HG02852 (cell line): ENCODE data around the gene CALR3.
A peak's percentile ranks its signal among the peaks of the same experiment; 100 is the strongest.
"Not testable (repeated sequence)": the region's sequence is repeated elsewhere in the genome, so short reads cannot be mapped to it uniquely, and the experiment has no call there.

ENCODE experiments used
- ATAC-seq: cut with Tn5 transposase; IDR thresholded peaks from one replicate; pipeline ENCODE4 v1.9.1; 2021; ENCODE audit warnings: mild to moderate bottlenecking, moderate library complexity; ENCODE audit not compliant: unreplicated experiment

Gene CALR3

GRCh38 chr19:16495982-16496612, at the start of gene CALR3, which contains the start of gene C19orf44:
Gene CALR3, minus strand, starts transcription at chr19:16496167. Its CDS starts 38 bp downstream, at chr19:16496129.
Gene C19orf44, plus strand, starts transcription at chr19:16496394. Its CDS starts 4,399 bp downstream, at chr19:16500793.
- ATAC-seq, result peak; percentile 96

- ATAC-seq, result no peak
Measured at GRCh38 chr19:16544473-16545231, 48.7 kb upstream of the CALR3 start.

GRCh38 chr19:16543734-16544133, 47.8 kb upstream of the CALR3 start:
- not testable (repeated sequence) for ATAC-seq

- no peak for ATAC-seq
Measured at GRCh38 chr19:16542910-16543472, 47.0 kb upstream of the CALR3 start.

- ATAC-seq, result peak; percentile 72
Measured at GRCh38 chr19:16542045-16542909, 46.3 kb upstream of the CALR3 start, which contains the start of gene CHERP. Gene CHERP, minus strand, starts transcription at chr19:16542437. Its CDS starts 59 bp downstream, at chr19:16542378.

- no peak for ATAC-seq
Measured at GRCh38 chr19:16541526-16542044, 45.6 kb upstream of the CALR3 start.

GRCh38 chr19:16540948-16541347, 45.0 kb upstream of the CALR3 start:
- ATAC-seq, result no peak

GRCh38 chr19:16537111-16537510, 41.1 kb upstream of the CALR3 start:
- ATAC-seq, result no peak

- no peak for ATAC-seq
Measured at GRCh38 chr19:16536130-16536529, 40.2 kb upstream of the CALR3 start.

GRCh38 chr19:16535381-16535780, 39.4 kb upstream of the CALR3 start:
- ATAC-seq, result no peak

GRCh38 chr19:16532440-16533234, 36.7 kb upstream of the CALR3 start:
- ATAC-seq, result no peak

GRCh38 chr19:16531380-16531669, 35.4 kb upstream of the CALR3 start:
- ATAC-seq, result no peak

- ATAC-seq, result no peak
Measured at GRCh38 chr19:16530540-16531379, 34.8 kb upstream of the CALR3 start.

GRCh38 chr19:16529466-16530144, 33.6 kb upstream of the CALR3 start:
- no peak for ATAC-seq

- ATAC-seq, result no peak
Measured at GRCh38 chr19:16527971-16528521, 32.1 kb upstream of the CALR3 start.

GRCh38 chr19:16527334-16527935, 31.5 kb upstream of the CALR3 start:
- no peak for ATAC-seq

GRCh38 chr19:16525751-16526481, 29.9 kb upstream of the CALR3 start:
- no peak for ATAC-seq
